ENCODE measurements around the gene POMT1.

The POMT1 gene

GRCh38 chr9:131464354-131465000, 38.2 kb upstream of the POMT1 start:
- TF ChIP-seq ZNF8 (CRISPR knock-in tag; IDR thresholded peaks at IDR 0.05): no peak
- no peak for TF ChIP-seq SNAI2 (CRISPR knock-in tag; IDR thresholded peaks at IDR 0.05)
- TF ChIP-seq CSDC2 (CRISPR knock-in tag; IDR thresholded peaks at IDR 0.05): no peak
- TF ChIP-seq, protein P1, sequence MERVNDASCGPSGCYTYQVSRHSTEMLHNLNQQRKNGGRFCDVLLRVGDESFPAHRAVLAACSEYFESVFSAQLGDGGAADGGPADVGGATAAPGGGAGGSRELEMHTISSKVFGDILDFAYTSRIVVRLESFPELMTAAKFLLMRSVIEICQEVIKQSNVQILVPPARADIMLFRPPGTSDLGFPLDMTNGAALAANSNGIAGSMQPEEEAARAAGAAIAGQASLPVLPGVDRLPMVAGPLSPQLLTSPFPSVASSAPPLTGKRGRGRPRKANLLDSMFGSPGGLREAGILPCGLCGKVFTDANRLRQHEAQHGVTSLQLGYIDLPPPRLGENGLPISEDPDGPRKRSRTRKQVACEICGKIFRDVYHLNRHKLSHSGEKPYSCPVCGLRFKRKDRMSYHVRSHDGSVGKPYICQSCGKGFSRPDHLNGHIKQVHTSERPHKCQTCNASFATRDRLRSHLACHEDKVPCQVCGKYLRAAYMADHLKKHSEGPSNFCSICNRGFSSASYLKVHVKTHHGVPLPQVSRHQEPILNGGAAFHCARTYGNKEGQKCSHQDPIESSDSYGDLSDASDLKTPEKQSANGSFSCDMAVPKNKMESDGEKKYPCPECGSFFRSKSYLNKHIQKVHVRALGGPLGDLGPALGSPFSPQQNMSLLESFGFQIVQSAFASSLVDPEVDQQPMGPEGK (CRISPR knock-in tag; IDR thresholded peaks at IDR 0.05; ENCODE audit: borderline replicate concordance): no peak
- no peak for TF ChIP-seq ISL1 (CRISPR knock-in tag; IDR thresholded peaks at IDR 0.05)
- TF ChIP-seq TCF4 (CRISPR knock-in tag; IDR thresholded peaks at IDR 0.05; ENCODE audit: borderline replicate concordance): no peak
- no peak for TF ChIP-seq ZFP3 (CRISPR knock-in tag; IDR thresholded peaks at IDR 0.05)
- TF ChIP-seq TOX (CRISPR knock-in tag; IDR thresholded peaks at IDR 0.05; ENCODE audit: borderline replicate concordance): no peak
- TF ChIP-seq TSHZ2 (CRISPR knock-in tag; IDR thresholded peaks at IDR 0.05): no peak
- TF ChIP-seq OSR1 (CRISPR knock-in tag; IDR thresholded peaks at IDR 0.05): no peak
- TF ChIP-seq, protein P2, sequence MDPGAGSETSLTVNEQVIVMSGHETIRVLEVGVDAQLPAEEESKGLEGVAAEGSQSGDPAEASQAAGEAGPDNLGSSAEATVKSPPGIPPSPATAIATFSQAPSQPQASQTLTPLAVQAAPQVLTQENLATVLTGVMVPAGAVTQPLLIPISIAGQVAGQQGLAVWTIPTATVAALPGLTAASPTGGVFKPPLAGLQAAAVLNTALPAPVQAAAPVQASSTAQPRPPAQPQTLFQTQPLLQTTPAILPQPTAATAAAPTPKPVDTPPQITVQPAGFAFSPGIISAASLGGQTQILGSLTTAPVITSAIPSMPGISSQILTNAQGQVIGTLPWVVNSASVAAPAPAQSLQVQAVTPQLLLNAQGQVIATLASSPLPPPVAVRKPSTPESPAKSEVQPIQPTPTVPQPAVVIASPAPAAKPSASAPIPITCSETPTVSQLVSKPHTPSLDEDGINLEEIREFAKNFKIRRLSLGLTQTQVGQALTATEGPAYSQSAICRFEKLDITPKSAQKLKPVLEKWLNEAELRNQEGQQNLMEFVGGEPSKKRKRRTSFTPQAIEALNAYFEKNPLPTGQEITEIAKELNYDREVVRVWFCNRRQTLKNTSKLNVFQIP (CRISPR knock-in tag; IDR thresholded peaks at IDR 0.05; ENCODE audit: borderline replicate concordance, low read depth): no peak
- no peak for TF ChIP-seq CREB5 (CRISPR knock-in tag; IDR thresholded peaks at IDR 0.05; ENCODE audit: low read depth)
- TF ChIP-seq CSRNP3 (CRISPR knock-in tag; IDR thresholded peaks at IDR 0.05): no peak
- TF ChIP-seq GLIS3 (CRISPR knock-in tag; IDR thresholded peaks at IDR 0.05): no peak
- TF ChIP-seq RARB (CRISPR knock-in tag; IDR thresholded peaks at IDR 0.05): no peak
- no peak for TF ChIP-seq PPARA (CRISPR knock-in tag; IDR thresholded peaks at IDR 0.05; ENCODE audit: borderline replicate concordance)
- no peak for TF ChIP-seq ZNF70 (CRISPR knock-in tag; IDR thresholded peaks at IDR 0.05)
- TF ChIP-seq ZFP30 (CRISPR knock-in tag; IDR thresholded peaks at IDR 0.05): no peak
- no peak for TF ChIP-seq ZNF565 (CRISPR knock-in tag; conservative IDR thresholded peaks at IDR 0.05; ENCODE audit: low read depth)
- TF ChIP-seq BACH2 (CRISPR knock-in tag; IDR thresholded peaks at IDR 0.05; ENCODE audit: borderline replicate concordance): no peak
- no peak for ATAC-seq

DNA sequence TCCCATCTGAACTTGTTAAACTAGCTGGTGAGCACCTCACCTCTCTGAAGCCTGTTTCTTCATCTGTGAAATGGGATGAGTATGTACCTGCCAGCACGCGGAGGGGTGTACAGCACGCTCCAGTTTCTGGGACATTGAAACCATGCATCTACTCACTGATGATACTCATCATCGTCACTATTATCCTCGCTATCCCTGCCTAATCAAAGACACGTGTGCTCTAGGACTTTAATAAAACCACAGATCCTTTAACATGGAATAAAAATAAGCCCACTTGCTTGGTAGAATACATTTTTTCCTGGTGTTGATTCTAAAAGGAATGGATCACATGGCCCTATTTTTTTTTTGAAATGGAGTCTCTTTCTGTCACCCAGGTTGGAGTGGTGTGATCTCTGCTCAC, 37.3 kb upstream of the POMT1 start:
- no peak for TF ChIP-seq ZNF8 (CRISPR knock-in tag; IDR thresholded peaks at IDR 0.05)
- no peak for TF ChIP-seq ZC3H10 (CRISPR knock-in tag; IDR thresholded peaks at IDR 0.05)
- no peak for TF ChIP-seq CREB5 (CRISPR knock-in tag; IDR thresholded peaks at IDR 0.05; ENCODE audit: low read depth)
- TF ChIP-seq ZFP30 (CRISPR knock-in tag; IDR thresholded peaks at IDR 0.05): no peak
- no peak for TF ChIP-seq TOX (CRISPR knock-in tag; IDR thresholded peaks at IDR 0.05; ENCODE audit: borderline replicate concordance)
- no peak for TF ChIP-seq TSHZ2 (CRISPR knock-in tag; IDR thresholded peaks at IDR 0.05)
- TF ChIP-seq, protein P2 (CRISPR knock-in tag; IDR thresholded peaks at IDR 0.05; ENCODE audit: borderline replicate concordance, low read depth): no peak
- TF ChIP-seq ZNF565 (CRISPR knock-in tag; conservative IDR thresholded peaks at IDR 0.05; ENCODE audit: low read depth): no peak
- ATAC-seq: no peak
